ENCODE data around the gene C15orf39.

GRCh38 chr15:75232826-75233503, 31.3 kb downstream of the C15orf39 start:
- TF ChIP-seq CTCF (IDR thresholded peaks at IDR 0.05) (no peak), ZFX (IDR thresholded peaks at IDR 0.05; ENCODE audit: borderline replicate concordance) (no peak)
